ENCODE results near the gene RECQL5. TPM values are rescaled to one million over a fixed set of nuclear protein-coding genes. Genes with fewer than 3 reads are reported as not detected.
"Not testable (repeated sequence)": the region's sequence is repeated elsewhere in the genome, so short reads cannot be mapped to it uniquely, and the experiment has no call there.

The RECQL5 gene
- total and polyA plus RNA-seq, 7 experiments from 2014 or later = 12.4 to 76.5 (median 43.5) TPM

DNA sequence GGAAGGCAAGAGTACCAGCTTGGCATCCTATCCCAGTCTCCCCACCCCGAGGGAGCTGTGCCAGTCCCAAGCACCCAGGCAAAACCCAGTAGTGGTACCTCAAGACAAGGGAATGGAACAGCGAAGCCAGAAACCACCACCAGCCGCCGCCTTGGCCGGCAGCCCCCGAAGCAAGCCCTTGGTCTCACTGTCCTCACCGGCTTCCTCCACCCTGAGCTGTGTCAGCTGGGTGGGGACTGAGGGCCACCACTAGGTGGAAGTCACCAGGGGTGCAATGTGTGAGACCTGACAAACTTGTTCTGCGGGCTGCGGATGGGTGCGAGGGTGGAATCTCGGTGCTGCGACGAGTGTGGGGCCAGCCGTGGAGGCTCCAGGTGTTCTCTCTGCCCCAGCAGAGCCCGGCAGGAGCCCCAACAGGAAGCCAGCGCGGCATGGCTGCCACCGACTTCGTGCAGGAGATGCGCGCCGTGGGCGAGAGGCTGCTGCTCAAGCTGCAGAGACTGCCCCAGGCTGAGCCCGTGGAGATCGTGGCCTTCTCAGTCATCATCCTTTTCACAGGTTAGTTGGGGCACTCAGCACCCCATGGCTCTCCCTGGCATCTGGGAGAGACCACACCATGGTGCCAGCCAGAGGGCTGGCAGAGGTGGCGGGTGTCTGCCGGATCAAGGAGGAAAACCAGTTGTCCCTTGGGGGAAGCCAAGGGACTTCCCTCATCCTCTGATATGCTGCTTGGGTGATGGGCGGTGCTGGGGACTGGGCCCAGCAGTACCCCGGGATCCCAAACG is 27.0 kb downstream of the RECQL5 start:
- ChIA-PET CTCF (no interaction called here), POLR2A (no interaction called here)
- H3K4me1 ChIP-seq (ENCODE audit: control insufficient read depth in 2 of 2, insufficient read depth in 2 of 2, low read length in 2 of 2) = no peaks in the 10 kb centered on the region
- ATAC-seq (no peak), DNase-seq (no peak)
- no peaks in the 10 kb centered on the region for H3K27me3 ChIP-seq (ENCODE audit: control insufficient read depth in 2 of 2, insufficient read depth in 2 of 2, low read length in 2 of 2)
- Mint-ChIP-seq H3K27me3 (no peaks in the 10 kb centered on the region), H3K9me3 (no peaks in the 10 kb centered on the region), H3K36me3 (peaks cover 0 to 3% (median 0%) of the 10 kb centered on the region in 5 donors), H3K27ac (no peak overlapping the region), H3K4me3 (no peak overlapping the region), H3K4me1 (peaks cover 0 to 3% (median 0%) of the 10 kb centered on the region in 7 donors)
- H3K27ac ChIP-seq (ENCODE audit: low read depth, low read length) = no peak overlapping the region
- intact Hi-C loops (cut with micrococcal nuclease) = no loop called here
- H3K36me3 ChIP-seq (ENCODE audit: control insufficient read depth in 2 of 3, insufficient read depth in 3 of 3, low read length in 3 of 3) = peaks cover 0 to 30% (median 0%) of the 10 kb centered on the region in 3 experiments
- no peaks in the 10 kb centered on the region for H3K9me3 ChIP-seq (ENCODE audit: control insufficient read depth in 2 of 3, low read length in 3 of 3)
- no peak overlapping the region for H3K4me3 ChIP-seq (ENCODE audit: low read length)

DNA sequence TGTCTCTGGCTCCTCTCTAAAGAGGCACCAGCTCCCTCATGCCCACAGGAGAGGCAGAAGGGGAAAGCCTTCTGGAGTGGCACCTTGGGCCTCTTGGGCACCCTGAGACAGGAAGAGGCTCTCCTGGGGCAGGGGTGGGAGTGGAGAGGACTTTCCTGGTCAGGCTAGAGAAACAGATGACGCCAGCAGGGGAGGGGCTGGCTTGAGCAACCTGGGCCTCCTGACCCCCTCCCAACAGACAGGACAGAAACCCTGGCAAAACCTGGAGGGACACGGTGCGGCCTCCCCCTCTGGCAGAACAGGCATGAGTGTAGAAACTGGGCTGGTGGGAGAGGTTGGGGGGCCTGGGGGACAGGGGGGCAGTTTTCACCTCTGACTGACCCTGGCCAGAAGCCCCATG is 27.6 kb downstream of the RECQL5 start:
- Mint-ChIP-seq H3K4me3 (no peak overlapping the region), H3K4me1 (peaks cover 0 to 3% (median 0%) of the 10 kb centered on the region in 7 donors), H3K27ac (no peak overlapping the region), H3K36me3 (peaks cover 0 to 3% (median 0%) of the 10 kb centered on the region in 5 donors), H3K27me3 (no peaks in the 10 kb centered on the region), H3K9me3 (no peaks in the 10 kb centered on the region)
- H3K27ac ChIP-seq (ENCODE audit: low read depth, low read length) = no peak overlapping the region
- ChIA-PET POLR2A (no interaction called here), CTCF (no interaction called here)
- no peaks in the 10 kb centered on the region for H3K27me3 ChIP-seq (ENCODE audit: control insufficient read depth in 2 of 2, insufficient read depth in 2 of 2, low read length in 2 of 2)
- H3K4me3 ChIP-seq (ENCODE audit: low read length) = no peak overlapping the region
- ATAC-seq = no peak
- intact Hi-C loops (cut with micrococcal nuclease) = no loop called here
- no peaks in the 10 kb centered on the region for H3K4me1 ChIP-seq (ENCODE audit: control insufficient read depth in 2 of 2, insufficient read depth in 2 of 2, low read length in 2 of 2)
- H3K36me3 ChIP-seq (ENCODE audit: control insufficient read depth in 2 of 3, insufficient read depth in 3 of 3, low read length in 3 of 3) = peaks cover 0 to 30% (median 0%) of the 10 kb centered on the region in 3 experiments
- DNase-seq = no peak
- H3K9me3 ChIP-seq (ENCODE audit: control insufficient read depth in 2 of 3, low read length in 3 of 3) = no peaks in the 10 kb centered on the region

- no peaks in the 10 kb centered on the region for H3K27me3 Mint-ChIP-seq
- CTCF ChIA-PET = no interaction called here
- H3K9me3 ChIP-seq (ENCODE audit: control insufficient read depth in 2 of 3, low read length in 3 of 3) = no peaks in the 10 kb centered on the region
- intact Hi-C loops (cut with micrococcal nuclease) = no loop called here
- H3K27ac ChIP-seq (ENCODE audit: low read depth, low read length) = no peak overlapping the region
- H3K4me1 Mint-ChIP-seq = peaks cover 2 to 4% (median 2%) of the 10 kb centered on the region in 7 donors
- H3K4me1 ChIP-seq (ENCODE audit: control insufficient read depth in 2 of 2, insufficient read depth in 2 of 2, low read length in 2 of 2) = peaks cover 0 to under 1% of the 10 kb centered on the region in 2 donors
- H3K4me3 Mint-ChIP-seq = no peak overlapping the region
- no peaks in the 10 kb centered on the region for H3K9me3 Mint-ChIP-seq
- H3K4me3 ChIP-seq (ENCODE audit: low read length) = no peak overlapping the region
- no peaks in the 10 kb centered on the region for H3K27me3 ChIP-seq (ENCODE audit: control insufficient read depth in 2 of 2, insufficient read depth in 2 of 2, low read length in 2 of 2)
- H3K36me3 Mint-ChIP-seq = peaks cover 0 to 3% (median 0%) of the 10 kb centered on the region in 5 donors
- H3K27ac Mint-ChIP-seq = no peak overlapping the region
- POLR2A ChIA-PET = no interaction called here
- peaks cover 0 to 30% (median 0%) of the 10 kb centered on the region in 3 experiments for H3K36me3 ChIP-seq (ENCODE audit: control insufficient read depth in 2 of 3, insufficient read depth in 3 of 3, low read length in 3 of 3)
- ATAC-seq (no peak), DNase-seq (no peak)
These were observed 28.1 kb downstream of the RECQL5 start for GRCh38 chr17:75638893-75639292.

DNA sequence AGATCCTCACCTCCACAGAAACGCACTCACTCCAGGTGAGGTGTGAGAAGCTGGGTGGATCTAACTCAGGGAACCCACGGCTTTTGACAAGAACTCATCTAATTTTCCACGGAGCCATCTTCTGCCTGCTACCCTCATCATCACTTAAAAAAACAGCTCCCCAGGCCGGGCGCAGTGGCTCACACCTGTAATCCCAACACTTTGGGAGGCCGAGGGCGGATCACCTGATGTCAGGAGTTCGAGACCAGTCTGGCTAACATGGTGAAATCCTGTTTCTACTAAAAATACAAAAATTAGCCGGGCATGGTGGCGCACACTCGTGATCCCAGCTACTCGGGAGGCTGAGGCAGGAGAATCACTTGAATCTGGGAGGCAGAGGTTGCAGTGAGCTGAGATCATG is 28.9 kb downstream of the RECQL5 start:
- CTCF ChIA-PET = interaction anchor here (0.6 to 1.5 kb wide), 3 partner anchors 23 to 279 kb away, joined by 3 read pairs; no protein-coding TSS in a partner anchor
- H3K36me3 Mint-ChIP-seq; intact Hi-C loops (cut with micrococcal nuclease); ATAC-seq; DNase-seq; H3K27me3 ChIP-seq (ENCODE audit: control insufficient read depth in 2 of 2, insufficient read depth in 2 of 2, low read length in 2 of 2); H3K27ac Mint-ChIP-seq; POLR2A ChIA-PET; H3K4me3 Mint-ChIP-seq; H3K4me3 ChIP-seq (ENCODE audit: low read length); H3K27ac ChIP-seq (ENCODE audit: low read depth, low read length); H3K9me3 Mint-ChIP-seq; H3K9me3 ChIP-seq (ENCODE audit: control insufficient read depth in 2 of 3, low read length in 3 of 3); H3K27me3 Mint-ChIP-seq; H3K4me1 ChIP-seq (ENCODE audit: control insufficient read depth in 2 of 2, insufficient read depth in 2 of 2, low read length in 2 of 2): not testable (repeated sequence)
- peaks cover 4 to 11% (median 6%) of the 10 kb centered on the region in 7 donors for H3K4me1 Mint-ChIP-seq
- peaks cover 0 to 23% (median 0%) of the 10 kb centered on the region in 3 experiments for H3K36me3 ChIP-seq (ENCODE audit: control insufficient read depth in 2 of 3, insufficient read depth in 3 of 3, low read length in 3 of 3)

- H3K9me3 ChIP-seq (ENCODE audit: control insufficient read depth in 2 of 3, low read length in 3 of 3) = no peaks in the 10 kb centered on the region
- ChIA-PET CTCF (interaction anchor here (1.1 to 1.5 kb wide), 2 partner anchors 24 to 108 kb away, joined by 3 read pairs; no protein-coding TSS in a partner anchor), POLR2A (no interaction called here)
- DNase-seq (no peak), ATAC-seq (no peak)
- Mint-ChIP-seq H3K36me3 (no peaks in the 10 kb centered on the region), H3K4me1 (peaks cover 4 to 14% (median 7%) of the 10 kb centered on the region in 7 donors), H3K4me3 (no peak overlapping the region), H3K9me3 (no peaks in the 10 kb centered on the region), H3K27me3 (no peaks in the 10 kb centered on the region), H3K27ac (no peak overlapping the region)
- peaks cover 0 to 8% of the 10 kb centered on the region in 2 donors for H3K4me1 ChIP-seq (ENCODE audit: control insufficient read depth in 2 of 2, insufficient read depth in 2 of 2, low read length in 2 of 2)
- intact Hi-C loops (cut with micrococcal nuclease) = no loop called here
- peaks cover 0 to 23% (median 0%) of the 10 kb centered on the region in 3 experiments for H3K36me3 ChIP-seq (ENCODE audit: control insufficient read depth in 2 of 3, insufficient read depth in 3 of 3, low read length in 3 of 3)
- no peaks in the 10 kb centered on the region for H3K27me3 ChIP-seq (ENCODE audit: control insufficient read depth in 2 of 2, insufficient read depth in 2 of 2, low read length in 2 of 2)
- no peak overlapping the region for H3K4me3 ChIP-seq (ENCODE audit: low read length)
- no peak overlapping the region for H3K27ac ChIP-seq (ENCODE audit: low read depth, low read length)
These were observed 29.4 kb downstream of the RECQL5 start for GRCh38 chr17:75637551-75637950.

GRCh38 chr17:75637143-75637538 is 29.8 kb downstream of the RECQL5 start:
- Mint-ChIP-seq H3K36me3 (no peaks in the 10 kb centered on the region), H3K4me3 (no peak overlapping the region), H3K27ac (no peak overlapping the region), H3K4me1 (peaks cover 3 to 14% (median 7%) of the 10 kb centered on the region in 7 donors), H3K27me3 (no peaks in the 10 kb centered on the region), H3K9me3 (no peaks in the 10 kb centered on the region)
- no peaks in the 10 kb centered on the region for H3K9me3 ChIP-seq (ENCODE audit: control insufficient read depth in 2 of 3, low read length in 3 of 3)
- CTCF ChIA-PET = interaction anchor here (1.1 to 1.5 kb wide), 3 partner anchors 24 to 110 kb away, joined by 3 to 4 read pairs (median 3); no protein-coding TSS in a partner anchor
- peaks cover 0 to 8% of the 10 kb centered on the region in 2 donors for H3K4me1 ChIP-seq (ENCODE audit: control insufficient read depth in 2 of 2, insufficient read depth in 2 of 2, low read length in 2 of 2)
- POLR2A ChIA-PET = no interaction called here
- H3K27ac ChIP-seq (ENCODE audit: low read depth, low read length) = no peak overlapping the region
- intact Hi-C loops (cut with micrococcal nuclease) = no loop called here
- DNase-seq = no peak
- no peaks in the 10 kb centered on the region for H3K27me3 ChIP-seq (ENCODE audit: control insufficient read depth in 2 of 2, insufficient read depth in 2 of 2, low read length in 2 of 2)
- no peak for ATAC-seq
- peaks cover 0 to 23% (median 0%) of the 10 kb centered on the region in 3 experiments for H3K36me3 ChIP-seq (ENCODE audit: control insufficient read depth in 2 of 3, insufficient read depth in 3 of 3, low read length in 3 of 3)
- H3K4me3 ChIP-seq (ENCODE audit: low read length) = no peak overlapping the region

Measured in naive thymus-derived CD4-positive, alpha-beta T cell (primary cell).